Bronchial epithelial cell (primary cell): Measurements from ENCODE around the gene DMXL1. TPM values are rescaled to one million over a fixed set of nuclear protein-coding genes. Genes with fewer than 3 reads are reported as not detected.
A peak's percentile ranks its signal among the peaks of the same experiment; 100 is the strongest.

Experiments used
- DNase-seq: peaks from one replicate; pipeline ENCODE4 v3.0.0-alpha.2; 2010; ENCODE audit warnings: low read depth
- FAIRE-seq: peaks from 2 replicates; lab custom pipeline; 2011; peaks lifted over from hg19 to GRCh38; lab: Jason Lieb, UNC
- H3K27me3 ChIP-seq: 2 replicates; pipeline ENCODE4 v1.5.1; 2011; ENCODE audit warnings: low read length; ENCODE audit not compliant: control insufficient read depth, insufficient read depth
- H3K36me3 ChIP-seq: 2 replicates; pipeline ENCODE4 v1.5.1; 2011; ENCODE audit warnings: low read length; ENCODE audit not compliant: control insufficient read depth, insufficient read depth
- H3K4me3 ChIP-seq: 2 replicates; pipeline ENCODE4 v1.5.1; 2011; ENCODE audit warnings: mild to moderate bottlenecking, low read depth, low read length, control low read depth
- total RNA-seq: library from RNA; depleted of rRNA; stranded (reverse); fragments of >200 nt; gene quantifications from 2 replicates; pipeline ENCODE4 v1.2.1, GENCODE V29; 2014
- TF ChIP-seq, protein P1 (sequence below): IDR thresholded peaks from 2 replicates; pipeline ENCODE4 v1.5.1; 2011; ENCODE audit warnings: mild to moderate bottlenecking, moderate library complexity, low read length, control low read depth, inconsistent platforms; ENCODE audit not compliant: insufficient read depth, severe bottlenecking

DMXL1 gene
- total RNA-seq, 1 donor from 2014 or later: 32.1 TPM

DNA sequence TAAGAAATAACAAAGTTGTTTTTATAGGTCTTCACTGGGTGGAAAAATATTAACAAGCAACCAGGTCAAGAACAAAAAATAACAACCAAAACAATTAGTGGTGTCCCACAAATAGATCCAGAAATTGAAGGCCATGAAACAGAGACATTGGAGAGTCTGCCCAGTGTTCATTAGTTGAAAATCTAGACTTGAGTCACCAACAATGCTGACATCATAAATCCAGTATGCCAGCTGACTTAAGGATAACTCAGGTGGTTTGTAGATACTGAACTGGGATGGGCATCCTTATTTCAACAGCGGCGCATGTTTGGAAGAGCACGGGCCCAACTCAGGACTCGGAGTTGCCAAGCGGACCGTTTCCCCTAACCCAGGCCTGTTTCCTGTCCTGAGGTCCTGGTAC, 204.3 kb downstream of the DMXL1 start:
- no peaks in the 10 kb centered on the region for H3K36me3 ChIP-seq
- no peak overlapping the region for H3K4me3 ChIP-seq
- H3K27me3 ChIP-seq: no peaks in the 10 kb centered on the region
- TF ChIP-seq, protein P1, sequence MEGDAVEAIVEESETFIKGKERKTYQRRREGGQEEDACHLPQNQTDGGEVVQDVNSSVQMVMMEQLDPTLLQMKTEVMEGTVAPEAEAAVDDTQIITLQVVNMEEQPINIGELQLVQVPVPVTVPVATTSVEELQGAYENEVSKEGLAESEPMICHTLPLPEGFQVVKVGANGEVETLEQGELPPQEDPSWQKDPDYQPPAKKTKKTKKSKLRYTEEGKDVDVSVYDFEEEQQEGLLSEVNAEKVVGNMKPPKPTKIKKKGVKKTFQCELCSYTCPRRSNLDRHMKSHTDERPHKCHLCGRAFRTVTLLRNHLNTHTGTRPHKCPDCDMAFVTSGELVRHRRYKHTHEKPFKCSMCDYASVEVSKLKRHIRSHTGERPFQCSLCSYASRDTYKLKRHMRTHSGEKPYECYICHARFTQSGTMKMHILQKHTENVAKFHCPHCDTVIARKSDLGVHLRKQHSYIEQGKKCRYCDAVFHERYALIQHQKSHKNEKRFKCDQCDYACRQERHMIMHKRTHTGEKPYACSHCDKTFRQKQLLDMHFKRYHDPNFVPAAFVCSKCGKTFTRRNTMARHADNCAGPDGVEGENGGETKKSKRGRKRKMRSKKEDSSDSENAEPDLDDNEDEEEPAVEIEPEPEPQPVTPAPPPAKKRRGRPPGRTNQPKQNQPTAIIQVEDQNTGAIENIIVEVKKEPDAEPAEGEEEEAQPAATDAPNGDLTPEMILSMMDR: no peak
- peak; percentile 96 for DNase-seq
- no peak for FAIRE-seq

DNA sequence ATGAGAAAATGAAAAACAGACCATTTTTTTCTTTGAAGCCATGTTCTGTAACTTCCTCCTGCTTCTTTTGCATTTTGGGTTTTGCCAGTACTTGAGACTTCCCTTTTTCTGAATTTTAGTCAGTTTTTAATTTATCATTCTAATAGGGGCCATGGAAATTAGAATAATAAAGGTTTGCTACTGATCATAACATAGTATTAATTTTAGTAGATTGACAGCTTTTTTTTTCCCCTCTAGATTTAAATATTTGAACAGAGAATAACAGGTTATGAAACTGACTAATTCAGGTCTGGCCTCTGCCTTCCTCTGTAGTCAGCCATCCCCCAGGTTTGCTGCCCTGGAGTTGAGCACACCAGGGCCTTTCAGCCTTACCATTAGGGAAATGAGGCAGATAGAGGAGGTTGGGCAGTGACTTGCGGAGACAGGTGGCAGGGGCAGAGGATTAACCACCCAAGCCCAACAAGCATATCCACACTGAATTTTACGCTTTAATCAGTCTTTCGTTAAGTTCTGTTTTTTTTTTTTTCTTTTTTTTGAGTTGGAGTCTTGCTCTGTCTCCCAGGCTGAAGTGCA, 204.8 kb downstream of the DMXL1 start:
- H3K27me3 ChIP-seq: no peaks in the 10 kb centered on the region
- TF ChIP-seq, protein P1: no peak
- no peaks in the 10 kb centered on the region for H3K36me3 ChIP-seq
- no peak overlapping the region for H3K4me3 ChIP-seq
- FAIRE-seq (no peak), DNase-seq (no peak)

DNA sequence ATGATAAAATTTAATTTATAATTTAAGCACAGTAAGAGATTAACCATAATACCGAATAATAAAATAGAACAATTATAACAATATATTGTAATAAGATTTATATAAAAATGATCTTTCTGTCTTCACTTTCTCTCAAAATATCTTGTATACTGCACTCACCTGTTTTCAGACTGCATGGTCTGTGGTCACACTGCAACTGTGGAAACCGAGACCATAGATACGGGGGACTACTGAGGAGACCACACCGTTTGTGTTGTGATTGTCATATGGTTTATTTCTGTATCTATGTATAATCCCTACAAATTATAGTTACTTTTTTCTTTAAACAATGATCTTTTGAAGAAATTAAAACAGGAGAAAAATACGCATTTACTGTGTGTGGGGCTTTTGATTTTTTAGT, 206.1 kb downstream of the DMXL1 start:
- H3K4me3 ChIP-seq: no peak overlapping the region
- FAIRE-seq (no peak), DNase-seq (no peak)
- no peaks in the 10 kb centered on the region for H3K36me3 ChIP-seq
- no peaks in the 10 kb centered on the region for H3K27me3 ChIP-seq
- TF ChIP-seq, protein P1: no peak

DNA sequence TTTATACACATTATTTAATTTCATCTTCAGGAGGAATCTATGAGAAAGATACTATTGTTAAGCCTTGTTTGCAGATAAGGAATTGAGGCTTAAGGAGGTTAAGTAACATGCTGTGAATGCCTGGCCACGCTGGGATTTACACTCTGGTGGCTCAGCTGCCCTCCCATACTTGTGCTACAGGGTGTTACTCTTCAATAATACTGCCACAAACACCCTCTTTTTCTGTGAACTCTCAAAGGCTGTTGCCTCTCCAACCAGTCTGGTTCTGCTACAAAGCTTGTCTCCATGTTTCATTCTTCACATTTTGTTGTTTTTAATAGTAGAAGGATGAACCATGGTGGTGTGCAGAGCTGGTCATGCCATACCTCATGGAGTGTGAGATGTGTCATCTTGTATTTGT, 208.2 kb downstream of the DMXL1 start:
- Histone ChIP-seq H3K36me3 (no peaks in the 10 kb centered on the region), H3K4me3 (no peak overlapping the region), H3K27me3 (no peaks in the 10 kb centered on the region)
- FAIRE-seq: no peak
- DNase-seq: no peak
- TF ChIP-seq, protein P1: no peak

GRCh38 chr5:119280380-119280779, 209.5 kb downstream of the DMXL1 start:
- H3K27me3 ChIP-seq: no peaks in the 10 kb centered on the region
- DNase-seq (no peak), FAIRE-seq (no peak)
- H3K36me3 ChIP-seq: no peaks in the 10 kb centered on the region
- TF ChIP-seq, protein P1: no peak
- no peak overlapping the region for H3K4me3 ChIP-seq

DNA sequence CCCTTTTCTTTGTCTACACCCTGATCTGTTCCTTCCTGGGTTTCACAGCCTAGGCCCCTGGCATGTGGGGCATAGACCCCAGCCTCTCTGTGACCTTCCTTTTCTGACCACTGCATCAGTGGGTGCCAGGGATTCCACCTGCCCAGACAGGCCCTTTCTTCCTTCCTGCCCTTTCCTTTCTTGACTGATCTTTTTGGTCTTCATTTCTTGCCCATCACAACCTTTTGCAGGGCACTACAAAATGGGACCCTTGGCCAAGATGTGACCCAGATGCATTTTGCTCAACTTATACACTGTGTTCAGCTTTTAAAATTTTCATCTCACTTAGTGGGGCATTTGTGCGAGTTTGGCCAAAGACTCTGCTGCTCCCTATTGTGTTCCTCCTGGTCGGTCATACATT, 211.7 kb downstream of the DMXL1 start:
- no peaks in the 10 kb centered on the region for H3K36me3 ChIP-seq
- FAIRE-seq: no peak
- DNase-seq: no peak
- TF ChIP-seq, protein P1: no peak
- no peak overlapping the region for H3K4me3 ChIP-seq
- no peaks in the 10 kb centered on the region for H3K27me3 ChIP-seq
